Ishikawa (cell line): ENCODE data around the gene ZNF649.

Experiments used
- CEBPB ChIP-seq: IDR thresholded peaks from 2 replicates; pipeline ENCODE4 v1.6.1; 2012
- CREB1 ChIP-seq: IDR thresholded peaks from 2 replicates; pipeline ENCODE4 v1.6.1; 2012; ENCODE audit warnings: low read depth
- EGR1 ChIP-seq: IDR thresholded peaks from 2 replicates; pipeline ENCODE4 v1.6.1; 2012
- EP300 ChIP-seq: IDR thresholded peaks from 2 replicates; pipeline ENCODE4 v1.6.1; 2012; ENCODE audit warnings: borderline replicate concordance
- FOXM1 ChIP-seq: IDR thresholded peaks from 2 replicates; pipeline ENCODE4 v1.6.1; 2012; ENCODE audit warnings: low read depth, borderline replicate concordance
- NFIC ChIP-seq: IDR thresholded peaks from 2 replicates; pipeline ENCODE4 v1.6.1; 2012
- RAD21 ChIP-seq: IDR thresholded peaks from 2 replicates; pipeline ENCODE4 v1.6.1; 2012; ENCODE audit warnings: low read depth
- TAF1 ChIP-seq: IDR thresholded peaks from 2 replicates; pipeline ENCODE4 v1.6.1; 2012; ENCODE audit warnings: low read depth, mild to moderate bottlenecking
- TCF12 ChIP-seq: IDR thresholded peaks from 2 replicates; pipeline ENCODE4 v1.6.1; 2012; ENCODE audit warnings: low read depth
- TEAD4 ChIP-seq: IDR thresholded peaks from 2 replicates; pipeline ENCODE4 v1.6.1; 2012
- YY1 ChIP-seq: IDR thresholded peaks from 2 replicates; pipeline ENCODE4 v1.6.1; 2012; ENCODE audit warnings: low read depth
- ZBTB7A ChIP-seq: IDR thresholded peaks from 2 replicates; pipeline ENCODE4 v1.6.1; 2012; ENCODE audit warnings: low read depth
- TF ChIP-seq, protein P1 (sequence below): IDR thresholded peaks from 2 replicates; pipeline ENCODE4 v1.6.1; 2012
- TF ChIP-seq, protein P2 (sequence below): IDR thresholded peaks from 2 replicates; pipeline ENCODE4 v1.6.1; 2012
- TF ChIP-seq, protein P3 (sequence below): IDR thresholded peaks from 2 replicates; pipeline ENCODE4 v1.6.1; 2012; ENCODE audit warnings: low read depth, mild to moderate bottlenecking

ZNF649 gene

DNA sequence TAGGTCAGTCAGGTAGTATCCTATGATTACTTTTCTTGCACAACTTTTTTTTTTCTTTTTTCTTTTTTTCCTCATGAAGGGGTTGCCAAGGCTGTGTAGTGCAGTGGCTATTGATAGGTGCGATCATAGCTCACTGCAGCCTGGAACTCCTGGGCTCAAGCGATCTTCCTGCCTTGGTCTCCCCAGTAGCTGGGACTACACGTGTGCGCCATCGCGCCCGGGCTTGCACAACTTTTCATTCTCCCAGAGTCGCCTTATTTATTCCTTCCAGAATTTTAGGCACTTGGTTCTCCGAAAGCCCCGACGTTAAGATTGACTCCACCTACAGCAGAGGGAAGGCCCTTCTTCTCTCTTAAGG, 21.6 kb upstream of the ZNF649 start:
- TF ChIP-seq FOXM1 (no peak), ZBTB7A (no peak), TEAD4 (no peak), NFIC (no peak), EP300 (no peak), EGR1 (no peak), CREB1 (no peak), YY1 (no peak), RAD21 (no peak), TCF12 (no peak), CEBPB (no peak), TAF1 (no peak)
- TF ChIP-seq, protein P1, sequence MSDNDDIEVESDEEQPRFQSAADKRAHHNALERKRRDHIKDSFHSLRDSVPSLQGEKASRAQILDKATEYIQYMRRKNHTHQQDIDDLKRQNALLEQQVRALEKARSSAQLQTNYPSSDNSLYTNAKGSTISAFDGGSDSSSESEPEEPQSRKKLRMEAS, result no peak
- TF ChIP-seq, protein P2, sequence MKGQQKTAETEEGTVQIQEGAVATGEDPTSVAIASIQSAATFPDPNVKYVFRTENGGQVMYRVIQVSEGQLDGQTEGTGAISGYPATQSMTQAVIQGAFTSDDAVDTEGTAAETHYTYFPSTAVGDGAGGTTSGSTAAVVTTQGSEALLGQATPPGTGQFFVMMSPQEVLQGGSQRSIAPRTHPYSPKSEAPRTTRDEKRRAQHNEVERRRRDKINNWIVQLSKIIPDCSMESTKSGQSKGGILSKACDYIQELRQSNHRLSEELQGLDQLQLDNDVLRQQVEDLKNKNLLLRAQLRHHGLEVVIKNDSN, result no peak
- TF ChIP-seq, protein P3, sequence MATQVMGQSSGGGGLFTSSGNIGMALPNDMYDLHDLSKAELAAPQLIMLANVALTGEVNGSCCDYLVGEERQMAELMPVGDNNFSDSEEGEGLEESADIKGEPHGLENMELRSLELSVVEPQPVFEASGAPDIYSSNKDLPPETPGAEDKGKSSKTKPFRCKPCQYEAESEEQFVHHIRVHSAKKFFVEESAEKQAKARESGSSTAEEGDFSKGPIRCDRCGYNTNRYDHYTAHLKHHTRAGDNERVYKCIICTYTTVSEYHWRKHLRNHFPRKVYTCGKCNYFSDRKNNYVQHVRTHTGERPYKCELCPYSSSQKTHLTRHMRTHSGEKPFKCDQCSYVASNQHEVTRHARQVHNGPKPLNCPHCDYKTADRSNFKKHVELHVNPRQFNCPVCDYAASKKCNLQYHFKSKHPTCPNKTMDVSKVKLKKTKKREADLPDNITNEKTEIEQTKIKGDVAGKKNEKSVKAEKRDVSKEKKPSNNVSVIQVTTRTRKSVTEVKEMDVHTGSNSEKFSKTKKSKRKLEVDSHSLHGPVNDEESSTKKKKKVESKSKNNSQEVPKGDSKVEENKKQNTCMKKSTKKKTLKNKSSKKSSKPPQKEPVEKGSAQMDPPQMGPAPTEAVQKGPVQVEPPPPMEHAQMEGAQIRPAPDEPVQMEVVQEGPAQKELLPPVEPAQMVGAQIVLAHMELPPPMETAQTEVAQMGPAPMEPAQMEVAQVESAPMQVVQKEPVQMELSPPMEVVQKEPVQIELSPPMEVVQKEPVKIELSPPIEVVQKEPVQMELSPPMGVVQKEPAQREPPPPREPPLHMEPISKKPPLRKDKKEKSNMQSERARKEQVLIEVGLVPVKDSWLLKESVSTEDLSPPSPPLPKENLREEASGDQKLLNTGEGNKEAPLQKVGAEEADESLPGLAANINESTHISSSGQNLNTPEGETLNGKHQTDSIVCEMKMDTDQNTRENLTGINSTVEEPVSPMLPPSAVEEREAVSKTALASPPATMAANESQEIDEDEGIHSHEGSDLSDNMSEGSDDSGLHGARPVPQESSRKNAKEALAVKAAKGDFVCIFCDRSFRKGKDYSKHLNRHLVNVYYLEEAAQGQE, result no peak

DNA sequence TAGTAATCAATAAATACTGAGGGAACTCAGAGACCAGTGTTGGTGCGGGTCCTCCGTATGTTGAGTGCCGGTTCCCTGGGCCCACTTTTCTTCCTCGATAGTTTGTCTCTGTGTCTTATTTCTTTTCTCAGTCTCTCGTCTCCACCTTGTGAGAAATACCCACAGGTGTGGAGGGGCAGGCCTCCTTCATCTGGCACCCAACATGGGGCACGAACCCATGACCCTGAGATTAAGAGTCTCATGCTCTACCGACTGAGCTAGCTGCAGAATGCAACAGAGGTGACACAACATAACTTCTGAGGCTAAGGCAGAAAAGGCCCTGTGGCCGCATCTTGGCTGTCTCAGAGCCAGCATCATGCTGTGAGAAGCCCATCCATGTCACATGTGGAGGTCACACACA, 17.1 kb upstream of the ZNF649 start:
- no peak for TF ChIP-seq TAF1
- TF ChIP-seq, protein P1, result no peak
- no peak for TF ChIP-seq TEAD4
- no peak for TF ChIP-seq TCF12
- TF ChIP-seq FOXM1, result no peak
- TF ChIP-seq CEBPB, result no peak
- TF ChIP-seq ZBTB7A, result no peak
- TF ChIP-seq EP300, result no peak
- TF ChIP-seq, protein P3, result no peak
- TF ChIP-seq NFIC, result no peak
- no peak for TF ChIP-seq YY1

DNA sequence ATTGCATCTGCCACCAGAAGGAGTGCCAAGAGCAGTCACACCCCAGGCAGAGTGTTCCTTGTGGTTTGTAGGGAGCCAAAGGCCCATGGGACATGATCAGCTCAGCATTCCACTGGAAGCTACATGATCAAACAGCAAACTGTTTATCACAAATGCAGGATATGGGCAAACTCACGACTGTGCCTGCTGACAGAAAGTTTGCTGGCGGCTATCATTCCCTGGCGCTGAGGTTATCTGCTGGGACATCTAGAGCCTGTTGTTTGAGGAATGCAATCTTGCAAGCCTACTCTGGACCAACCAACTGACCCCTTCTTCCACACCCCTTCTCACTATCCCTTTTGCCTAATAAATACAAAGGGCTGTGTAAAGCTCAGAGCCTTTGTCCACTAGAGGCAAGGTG, 14.8 kb upstream of the ZNF649 start:
- TF ChIP-seq, protein P2, result no peak
- TF ChIP-seq CREB1, result no peak
- TF ChIP-seq RAD21, result no peak
- no peak for TF ChIP-seq NFIC
- no peak for TF ChIP-seq FOXM1
- no peak for TF ChIP-seq TCF12
- no peak for TF ChIP-seq EP300
- TF ChIP-seq, protein P1, result no peak
- no peak for TF ChIP-seq EGR1
- TF ChIP-seq TAF1, result no peak
- no peak for TF ChIP-seq ZBTB7A
- TF ChIP-seq TEAD4, result no peak
- no peak for TF ChIP-seq YY1
- TF ChIP-seq CEBPB, result no peak
- TF ChIP-seq, protein P3, result no peak

DNA sequence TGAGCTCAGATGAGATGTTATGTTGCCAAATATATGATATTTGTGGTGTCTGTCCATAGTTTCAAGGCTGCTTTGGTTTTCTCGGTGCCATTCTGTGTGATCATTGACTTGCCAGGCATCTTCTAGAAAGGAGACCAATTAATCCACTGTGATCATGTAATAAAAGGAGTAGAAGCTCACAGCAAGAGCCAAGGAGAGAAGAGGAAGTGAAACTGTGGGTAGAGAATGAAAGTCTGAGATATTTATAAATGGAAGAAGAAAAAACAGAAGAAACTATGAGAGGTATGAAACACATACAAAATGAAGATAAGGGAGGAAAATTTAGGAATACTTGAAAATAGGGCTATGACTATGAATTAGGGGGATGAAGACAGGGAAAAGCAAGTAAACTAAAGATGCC, 11.3 kb upstream of the ZNF649 start:
- TF ChIP-seq TCF12 (no peak), EGR1 (no peak), ZBTB7A (no peak), CEBPB (no peak), YY1 (no peak), EP300 (no peak), CREB1 (no peak), FOXM1 (no peak), NFIC (no peak), TAF1 (no peak), TEAD4 (no peak), RAD21 (no peak)
- TF ChIP-seq, protein P1, result no peak
- TF ChIP-seq, protein P3, result no peak
- TF ChIP-seq, protein P2, result no peak
